Limb (tissue), 2 donors: ENCODE measurements around the gene SLC35D2.
"Not testable (repeated sequence)": the region's sequence is repeated elsewhere in the genome, so short reads cannot be mapped to it uniquely, and the experiment has no call there.

Source experiments
- DNase-seq, 2 donors: peaks; one replicate each; pipeline ENCODE4 v3.0.0-alpha.2; 2016; ENCODE audit errors: extremely low spot score in 2 of 2

SLC35D2 gene

DNA sequence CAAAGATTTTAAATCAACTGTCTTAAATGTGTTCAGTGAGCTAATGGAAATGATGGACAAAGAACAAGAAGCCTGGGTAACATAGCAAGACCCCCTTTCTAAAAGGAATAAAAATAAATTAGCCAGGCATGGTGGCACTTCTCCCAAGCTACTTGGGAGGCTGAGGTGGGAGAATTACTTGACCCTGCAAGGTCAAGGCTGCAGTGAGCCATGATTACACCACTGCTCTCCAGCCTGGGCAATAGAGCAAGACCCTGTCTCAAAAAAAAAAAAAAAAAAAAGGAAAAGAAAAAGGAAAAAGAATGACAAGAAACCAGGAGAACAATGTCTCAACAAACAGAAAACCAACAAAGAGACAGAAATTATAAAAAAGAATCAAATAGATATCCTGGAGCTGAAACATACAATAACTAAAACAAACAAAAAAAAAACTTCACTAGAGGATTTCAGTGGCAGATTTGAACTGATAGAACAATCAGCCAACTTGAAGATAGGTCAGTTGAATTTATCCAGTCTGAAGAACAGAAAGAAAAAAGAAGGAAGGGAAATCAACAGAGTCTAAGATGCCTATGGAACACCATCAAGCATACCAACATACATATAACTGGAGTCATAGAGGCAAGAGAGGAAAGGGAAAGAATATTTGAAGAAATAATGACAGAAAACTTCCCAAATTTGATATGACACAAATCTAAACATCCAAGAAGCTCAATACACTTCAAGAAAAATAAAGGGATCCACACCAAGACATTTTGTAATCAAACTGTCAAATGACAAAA, 16.8 kb upstream of the SLC35D2 start:
- no peak for DNase-seq

DNA sequence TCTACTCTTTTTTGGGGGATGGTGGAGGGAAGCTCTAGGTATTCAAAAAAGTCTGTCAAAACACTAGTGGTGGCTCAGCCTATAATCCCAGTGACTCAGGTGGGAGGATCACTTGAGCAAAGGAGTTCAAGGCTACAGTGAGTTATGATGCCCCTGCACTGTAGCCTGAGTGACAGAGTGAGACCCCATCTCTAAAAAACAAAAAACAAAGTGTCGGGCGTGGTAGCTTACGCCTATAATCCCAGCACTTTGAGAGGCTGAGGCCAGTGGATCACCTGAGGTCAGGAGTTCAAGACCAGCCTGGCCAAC, 15.8 kb upstream of the SLC35D2 start:
- no peak for DNase-seq

GRCh38 chr9:96398582-96399324, 15.2 kb upstream of the SLC35D2 start:
- no peak for DNase-seq

DNA sequence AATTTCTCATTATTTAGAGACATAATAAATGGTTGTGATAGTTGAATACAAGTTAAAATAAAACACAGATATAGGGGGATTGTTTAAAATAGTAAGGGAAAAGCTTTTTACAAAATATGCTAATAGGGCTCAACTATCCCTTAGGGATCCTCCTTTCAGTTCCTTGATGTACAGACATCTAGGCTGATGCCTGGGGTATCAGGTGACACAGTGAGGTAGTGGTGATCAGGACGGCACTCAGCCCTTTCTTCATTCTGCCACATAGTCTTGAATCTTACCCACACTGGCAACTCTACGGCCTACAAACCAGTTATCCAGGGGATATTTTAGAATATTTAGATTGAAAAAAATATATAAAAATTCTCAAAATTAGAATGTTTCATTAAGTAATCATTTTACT, 12.5 kb upstream of the SLC35D2 start:
- DNase-seq = no peak

DNA sequence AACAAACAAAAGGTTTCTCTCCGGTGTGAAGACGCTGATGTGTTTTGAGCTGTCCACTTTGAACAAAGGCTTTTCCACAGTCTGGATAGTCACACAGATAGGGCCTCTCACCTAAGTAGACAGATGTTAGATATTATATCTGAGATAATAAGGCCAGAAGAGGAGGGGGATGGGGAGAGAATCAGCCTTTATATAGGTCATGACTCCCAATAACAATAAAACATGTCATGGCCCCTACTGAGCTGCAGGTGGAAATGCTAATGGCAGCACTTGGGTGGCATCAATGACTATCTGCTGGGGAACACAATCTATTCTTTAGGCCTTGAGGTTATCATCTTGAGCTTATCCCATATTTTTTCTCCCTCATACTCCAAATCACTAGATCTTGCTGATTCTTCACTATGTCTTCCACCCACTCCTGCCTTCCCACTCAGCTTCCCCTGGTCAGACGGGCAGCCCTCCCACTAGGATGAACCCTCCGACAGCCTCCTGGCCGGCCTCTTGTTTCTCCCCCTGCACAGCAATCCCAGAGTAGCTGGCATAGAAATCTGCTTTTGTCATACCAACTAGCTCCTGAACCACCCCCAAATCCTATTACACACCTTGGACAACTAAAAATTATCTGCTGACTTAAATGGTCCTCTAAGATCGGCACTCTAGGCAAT, 11.5 kb upstream of the SLC35D2 start:
- no peak for DNase-seq

- no peak for DNase-seq
Measured at GRCh38 chr9:96392263-96392662, 8.8 kb upstream of the SLC35D2 start.

- no peak for DNase-seq
Measured at GRCh38 chr9:96391021-96391765, 7.7 kb upstream of the SLC35D2 start.

GRCh38 chr9:96388144-96388543, 4.6 kb upstream of the SLC35D2 start:
- DNase-seq = no peak

DNA sequence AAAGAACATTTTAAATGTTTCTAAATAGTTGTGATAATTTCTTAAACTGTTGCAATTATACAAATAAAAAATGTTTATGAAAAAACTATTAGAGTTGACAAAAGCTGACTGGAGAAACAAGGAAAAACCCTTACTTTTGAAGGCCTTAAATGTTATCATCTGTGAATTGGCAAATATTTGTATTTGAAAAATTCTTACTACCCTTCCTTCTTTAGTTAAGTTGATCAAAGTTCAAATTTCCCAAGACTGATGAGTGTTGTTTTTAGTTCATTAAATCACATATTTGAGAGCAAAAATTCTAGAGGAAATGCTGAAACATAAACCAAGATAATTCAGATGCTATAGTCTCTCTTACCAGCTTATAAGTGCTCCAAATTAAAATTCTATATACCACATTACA, 2.6 kb upstream of the SLC35D2 start:
- no peak for DNase-seq

DNA sequence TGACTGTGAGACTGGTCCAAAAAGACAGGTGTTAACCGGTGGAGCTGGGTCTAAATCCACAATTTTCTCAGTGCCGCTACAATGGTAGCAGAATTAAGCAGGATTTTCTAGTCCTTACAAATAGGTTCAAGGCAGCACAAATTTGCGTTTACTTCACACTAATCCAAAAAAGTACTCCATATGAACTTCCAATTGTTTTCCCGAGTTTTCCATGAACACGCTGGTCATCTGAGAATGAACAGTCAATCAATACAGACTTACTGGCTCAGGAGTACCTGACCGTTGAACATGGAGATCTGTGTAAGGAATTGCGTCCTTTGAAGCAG, 709 bp downstream of the SLC35D2 start:
- DNase-seq = no peak

DNA sequence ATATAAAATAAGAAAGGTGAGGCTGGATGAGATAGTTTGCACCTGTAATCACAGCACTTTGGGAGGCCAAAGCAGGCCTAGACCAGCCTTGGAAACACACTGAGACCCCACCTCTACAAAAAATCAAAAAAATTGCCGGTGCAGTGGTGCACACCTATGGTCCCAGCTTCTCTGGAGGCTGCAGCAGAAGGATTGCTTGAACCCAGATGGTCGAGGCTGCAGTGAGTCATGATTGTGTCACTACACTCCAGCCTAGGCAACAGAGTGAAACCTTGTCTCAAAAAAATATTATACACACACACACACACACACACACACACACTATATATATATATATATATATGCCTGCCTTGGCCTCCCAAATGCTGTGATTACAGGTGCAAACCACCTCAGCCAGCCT, 1.3 kb downstream of the SLC35D2 start:
- no peak for DNase-seq

DNA sequence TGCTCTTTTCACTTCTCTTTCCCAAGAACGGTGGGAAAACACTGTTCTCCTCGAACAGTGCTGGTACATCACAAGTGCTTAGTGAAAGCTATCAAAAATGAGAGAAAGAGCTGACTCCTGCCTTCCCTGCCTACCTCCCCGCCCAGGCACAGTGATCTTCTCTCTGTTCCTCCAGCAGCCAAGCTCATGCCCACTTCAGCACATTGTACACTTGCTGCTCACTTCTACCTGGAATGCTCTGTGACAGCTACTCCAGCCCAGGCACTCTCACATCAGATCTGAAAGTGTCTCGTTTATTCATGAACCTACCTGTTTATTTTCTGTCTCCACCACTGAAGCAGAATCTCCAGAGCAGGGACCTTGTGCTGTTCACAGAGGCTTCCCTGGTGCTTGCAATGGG, 1.8 kb downstream of the SLC35D2 start:
- DNase-seq = no peak

- no peak for DNase-seq
Measured at GRCh38 chr9:96381125-96381524, 2.4 kb downstream of the SLC35D2 start.

GRCh38 chr9:96379461-96379860, 4.0 kb downstream of the SLC35D2 start:
- DNase-seq = no peak

DNA sequence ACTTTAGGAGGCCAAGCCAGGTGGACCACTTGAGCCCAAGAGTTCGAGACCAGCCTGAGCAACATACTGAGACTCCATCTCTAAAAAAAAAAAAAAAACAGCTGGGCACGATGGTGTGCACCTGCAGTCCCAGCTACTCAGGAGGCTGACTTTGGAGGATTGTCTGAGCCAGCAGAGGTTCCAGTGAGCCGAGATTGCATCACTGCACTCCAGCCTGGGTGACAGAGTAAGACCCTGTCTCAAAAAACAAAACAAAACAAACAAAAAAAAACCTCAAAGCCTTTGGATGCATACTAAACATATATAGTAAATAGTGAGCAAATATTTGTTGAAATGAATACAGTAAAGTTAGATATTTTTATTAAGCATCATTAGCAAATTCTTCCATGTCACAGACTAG, 5.3 kb downstream of the SLC35D2 start:
- no peak for DNase-seq

- DNase-seq = no peak
Measured at GRCh38 chr9:96376891-96377874, 6.3 kb downstream of the SLC35D2 start.

GRCh38 chr9:96375507-96375906, 8.0 kb downstream of the SLC35D2 start:
- not testable (repeated sequence) for DNase-seq

DNA sequence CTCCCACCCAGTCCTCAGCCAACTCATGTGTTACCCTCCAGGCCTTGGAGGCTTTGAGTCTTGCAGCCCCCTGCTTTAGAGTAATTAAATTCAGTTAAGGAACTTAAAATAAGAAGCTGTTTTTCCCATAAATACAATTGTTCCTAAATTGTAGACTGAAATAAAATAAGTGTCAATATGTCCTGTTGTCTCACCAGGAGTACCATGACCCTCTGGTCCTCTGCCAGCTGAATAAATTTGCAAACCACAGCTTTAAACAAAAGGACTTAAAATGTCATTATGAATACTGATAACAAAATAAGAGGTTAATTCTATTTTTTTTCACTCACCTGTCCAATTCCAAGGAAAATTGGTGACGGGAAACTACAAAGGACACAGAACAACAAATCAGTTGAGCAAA, 15.6 kb downstream of the SLC35D2 start:
- DNase-seq = no peak

- DNase-seq = no peak
Measured at GRCh38 chr9:96363175-96363967, 20.1 kb downstream of the SLC35D2 start.

- not testable (repeated sequence) for DNase-seq
Measured at GRCh38 chr9:96362119-96362518, 21.4 kb downstream of the SLC35D2 start.
